HG03520 (cell line): ENCODE measurements around the gene ELOVL4.

Experiments
- ATAC-seq: cut with Tn5 transposase; IDR thresholded peaks from one replicate; pipeline ENCODE4 v1.9.1; 2021; ENCODE audit warnings: mild to moderate bottlenecking, moderate library complexity; ENCODE audit not compliant: unreplicated experiment

ELOVL4 gene

DNA sequence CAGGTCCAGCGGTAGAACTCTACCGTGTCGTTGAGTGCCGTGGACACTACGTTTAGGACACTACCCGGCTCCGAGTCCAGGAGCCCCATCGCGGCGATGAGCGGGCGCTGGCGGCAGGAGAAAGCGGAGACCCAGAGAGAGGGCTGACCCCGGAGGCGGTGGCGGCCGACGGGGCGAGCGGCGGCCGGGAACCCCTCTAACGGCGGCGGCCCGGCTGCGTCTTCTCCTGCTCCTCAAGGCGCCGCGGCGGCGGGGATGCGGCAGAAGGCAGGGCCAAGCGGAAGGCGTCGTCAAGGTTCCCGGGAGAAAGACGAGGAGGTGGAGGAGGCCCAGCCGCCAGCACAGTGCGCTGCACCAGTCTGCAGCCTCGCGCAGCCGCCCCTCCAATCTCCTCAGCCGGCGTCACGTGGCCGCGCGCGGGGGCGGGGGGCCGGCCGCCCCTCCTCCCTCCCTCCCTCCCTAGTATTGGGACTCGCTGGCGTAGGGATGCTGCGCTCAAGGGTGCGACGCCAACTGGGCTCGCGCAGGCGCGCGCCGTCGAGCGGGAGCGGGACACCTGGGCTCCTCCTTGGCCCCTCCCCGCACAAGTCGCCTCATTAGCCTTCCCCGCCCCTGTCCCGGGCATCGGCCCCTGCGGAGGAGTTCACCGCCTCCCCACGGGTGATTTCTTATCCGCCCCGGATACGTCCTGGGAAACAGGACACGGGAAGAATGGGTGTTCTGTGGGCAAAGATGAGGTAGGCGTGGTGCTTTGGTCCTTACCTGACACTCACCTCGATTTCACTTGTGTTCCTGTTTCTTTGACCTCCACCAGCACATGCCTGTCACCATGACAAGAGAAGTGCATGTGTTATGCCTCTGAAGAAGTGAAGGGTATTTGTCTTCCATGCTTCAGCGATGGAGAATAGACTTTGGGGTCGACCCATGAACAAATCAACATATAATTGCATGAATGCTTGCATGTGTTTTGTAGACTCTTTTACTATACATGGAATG is at the start of gene ELOVL4:
ELOVL4 (minus strand) TSS at position 363 of the 996 bp plus-strand sequence; CDS start at position 89, 274 bp downstream.
- peak; percentile 35 for ATAC-seq

DNA sequence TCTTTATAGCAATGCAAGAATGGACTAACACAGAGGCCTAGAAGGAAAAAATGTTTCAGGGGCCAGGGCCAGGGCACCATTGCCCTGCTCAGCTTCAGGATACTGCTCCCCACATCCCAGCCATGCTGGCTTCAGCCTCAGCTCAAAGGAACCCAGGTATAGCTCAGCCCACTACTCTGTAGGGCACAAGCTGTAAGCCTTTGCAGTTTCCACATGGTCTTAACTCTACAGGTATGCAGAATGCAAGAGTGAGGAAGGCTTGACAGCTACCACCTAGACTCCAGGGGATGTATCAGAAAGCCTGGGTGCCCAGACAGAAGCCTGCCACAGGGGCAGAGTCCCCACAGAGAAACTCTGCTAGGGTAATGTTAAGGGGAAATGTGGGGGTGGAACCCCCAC is 46.6 kb upstream of the ELOVL4 start:
- ATAC-seq: no peak

DNA sequence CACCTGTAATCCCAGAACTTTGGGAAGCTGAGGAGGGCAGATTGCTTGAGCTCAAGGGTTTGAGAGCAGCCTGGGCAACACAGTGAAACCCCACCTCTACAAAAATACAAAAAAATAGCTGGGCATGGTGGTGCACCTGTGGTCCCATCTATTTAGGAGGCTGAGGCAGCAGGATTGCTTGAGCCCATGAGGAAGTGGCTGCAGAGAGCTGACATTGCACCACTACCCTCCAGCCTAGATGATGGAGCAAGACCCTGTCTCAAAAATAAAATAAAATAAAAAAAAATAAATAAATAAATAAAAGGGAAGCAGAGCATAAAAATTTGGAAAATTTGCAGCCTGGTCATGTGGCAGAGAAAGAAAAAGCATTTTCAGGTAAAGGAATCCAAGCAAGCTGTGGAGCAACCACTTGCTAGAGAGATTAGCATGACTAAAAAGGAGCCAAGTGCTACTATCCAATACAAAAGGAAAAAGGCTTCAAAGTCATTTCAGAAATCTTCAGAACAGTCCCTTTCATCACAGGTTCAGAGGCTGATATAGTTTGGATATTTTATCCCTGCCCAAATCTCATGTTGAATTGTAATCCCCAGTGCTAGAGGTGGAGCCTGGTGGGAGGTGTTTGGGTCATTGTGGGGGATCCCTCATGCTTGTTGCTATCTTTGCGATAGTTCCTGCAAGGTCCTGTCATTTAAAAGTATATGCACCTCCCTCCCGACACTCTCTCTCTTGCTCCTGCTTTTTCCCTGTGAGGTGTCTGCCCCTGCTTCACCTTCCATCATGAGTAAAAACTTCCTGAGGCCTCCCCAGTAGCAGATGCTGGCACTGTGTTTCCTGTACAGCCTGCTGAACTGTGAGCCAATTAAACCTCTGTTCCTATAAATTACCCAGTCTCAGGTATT is 45.9 kb upstream of the ELOVL4 start:
- ATAC-seq: no peak

DNA sequence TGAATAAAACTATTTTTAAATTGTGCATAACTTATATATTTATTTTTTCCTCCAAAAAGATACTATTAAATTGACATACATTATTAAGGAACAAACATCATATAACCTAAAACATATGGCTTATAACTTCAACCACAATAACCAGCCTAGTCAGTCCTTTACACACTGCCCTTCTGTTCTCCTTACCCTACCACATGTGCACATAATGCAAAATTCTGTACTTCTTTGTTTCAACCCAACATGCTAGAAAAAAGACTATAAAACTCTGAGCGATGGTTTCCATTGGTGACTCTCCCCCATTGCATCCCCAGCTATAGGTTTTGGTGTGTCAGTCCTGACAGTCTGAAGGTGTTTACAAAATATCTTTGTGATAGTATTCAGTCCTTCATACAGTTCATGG is 42.3 kb upstream of the ELOVL4 start:
- no peak for ATAC-seq

DNA sequence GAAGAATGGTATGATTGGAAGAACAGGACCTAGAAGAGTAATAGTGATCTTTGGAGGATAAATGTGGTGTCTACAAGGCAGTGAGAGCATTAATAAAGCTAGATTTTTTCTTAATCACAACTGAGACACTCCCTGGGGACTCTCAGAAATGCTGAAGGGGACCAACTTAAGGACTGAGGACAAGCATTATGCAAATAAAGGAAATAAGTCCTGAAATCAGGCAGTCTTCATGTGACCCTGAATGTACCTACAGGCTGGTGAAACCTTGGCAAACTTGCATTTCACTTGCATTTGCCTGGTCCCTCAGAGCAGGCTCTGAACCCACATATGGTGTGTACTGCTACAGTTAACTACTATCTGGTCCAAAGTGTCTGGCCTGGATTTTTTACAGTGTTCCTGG is 37.8 kb upstream of the ELOVL4 start:
- no peak for ATAC-seq

DNA sequence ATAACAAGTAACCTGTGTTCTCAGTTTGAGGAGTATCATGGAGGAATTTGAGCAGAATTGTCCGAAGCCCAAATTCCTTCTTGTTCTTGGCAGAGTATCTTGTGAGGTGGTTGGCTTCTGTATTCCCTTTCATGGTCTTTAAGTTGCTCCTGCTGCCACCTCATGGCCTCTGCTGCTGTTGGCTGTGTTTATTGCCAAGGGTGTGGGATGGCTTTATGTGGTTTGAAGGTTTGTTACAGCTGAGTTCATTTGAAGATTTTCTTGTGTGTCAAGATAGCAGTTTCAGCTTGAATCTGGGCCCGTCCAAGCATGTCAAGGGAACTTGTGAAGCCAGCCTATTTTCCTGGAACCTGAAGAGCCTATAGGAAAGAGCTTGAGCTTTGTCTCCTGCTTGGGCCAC is 36.9 kb upstream of the ELOVL4 start:
- ATAC-seq: no peak

DNA sequence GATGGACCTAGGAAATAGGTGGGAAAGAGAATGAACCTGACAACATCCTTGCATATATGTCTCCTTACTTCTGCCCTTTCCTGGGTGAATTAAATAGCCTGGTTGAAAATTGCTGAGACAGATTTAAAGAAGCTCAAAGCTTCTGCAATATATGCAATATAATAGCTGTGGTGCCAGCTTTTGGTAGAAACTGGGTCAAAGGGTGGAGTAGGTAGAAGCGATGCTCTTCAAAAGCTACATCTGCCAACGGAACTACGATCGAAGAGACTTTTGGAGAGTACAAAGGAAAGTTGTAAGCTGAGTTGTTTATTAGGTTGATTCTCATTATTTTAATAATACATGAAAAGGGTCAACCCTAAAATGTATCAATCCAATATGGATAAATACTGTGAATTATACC is 34.3 kb upstream of the ELOVL4 start:
- ATAC-seq: no peak

DNA sequence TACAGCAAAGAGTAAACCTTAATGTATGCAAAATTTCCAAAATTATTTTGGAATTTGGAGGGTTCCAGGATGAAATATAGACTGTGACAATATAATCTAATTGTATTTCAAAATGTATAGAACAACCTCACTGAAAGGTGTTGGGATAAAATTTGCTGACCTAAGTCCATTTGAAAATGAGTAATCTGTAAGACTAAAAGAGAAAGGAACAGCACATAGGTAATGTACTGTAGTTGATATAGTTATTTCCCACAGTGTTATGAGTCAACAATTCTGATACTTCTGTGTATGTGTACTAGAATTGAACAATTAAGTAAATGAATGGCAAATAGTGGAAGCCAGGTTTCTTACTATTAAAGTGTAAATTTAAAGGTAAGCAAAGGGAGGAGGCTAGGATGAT is 23.8 kb upstream of the ELOVL4 start:
- no peak for ATAC-seq

DNA sequence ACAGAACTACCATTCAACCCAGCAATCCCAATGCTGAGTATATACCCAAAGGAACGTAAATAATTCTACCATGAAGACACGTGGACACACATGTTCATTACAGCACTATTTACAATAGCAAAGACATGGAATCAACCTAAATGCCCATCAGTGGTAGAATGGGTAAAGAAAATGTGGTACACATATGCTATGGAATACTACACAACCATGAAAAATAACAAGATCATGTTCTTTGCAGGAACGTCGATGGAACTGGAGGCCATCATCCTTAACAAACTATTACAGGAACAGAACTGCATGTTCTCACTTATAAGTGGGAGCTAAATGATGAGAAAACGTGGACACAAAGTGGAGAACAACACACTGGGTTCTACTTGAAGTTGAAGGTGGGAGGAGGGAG is 22.4 kb upstream of the ELOVL4 start:
- ATAC-seq: no peak

DNA sequence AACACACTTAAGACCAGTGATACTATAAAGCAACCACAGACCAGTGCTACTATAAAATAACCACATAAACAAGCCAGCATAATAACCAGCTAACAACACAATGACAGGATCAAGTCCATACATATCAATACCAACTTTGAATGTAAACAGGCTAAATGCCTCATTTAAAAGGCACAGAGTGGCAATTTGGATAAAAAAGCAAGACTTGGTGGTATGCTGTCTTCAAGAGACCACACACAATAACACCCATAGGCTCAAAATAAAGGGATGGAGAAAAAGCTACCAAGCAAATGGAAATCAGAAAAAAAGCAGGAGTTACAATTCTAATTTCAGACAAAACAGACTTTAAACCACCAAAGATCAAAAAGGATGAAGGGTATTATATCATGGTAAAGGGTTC is 19.8 kb upstream of the ELOVL4 start:
- ATAC-seq: no peak

DNA sequence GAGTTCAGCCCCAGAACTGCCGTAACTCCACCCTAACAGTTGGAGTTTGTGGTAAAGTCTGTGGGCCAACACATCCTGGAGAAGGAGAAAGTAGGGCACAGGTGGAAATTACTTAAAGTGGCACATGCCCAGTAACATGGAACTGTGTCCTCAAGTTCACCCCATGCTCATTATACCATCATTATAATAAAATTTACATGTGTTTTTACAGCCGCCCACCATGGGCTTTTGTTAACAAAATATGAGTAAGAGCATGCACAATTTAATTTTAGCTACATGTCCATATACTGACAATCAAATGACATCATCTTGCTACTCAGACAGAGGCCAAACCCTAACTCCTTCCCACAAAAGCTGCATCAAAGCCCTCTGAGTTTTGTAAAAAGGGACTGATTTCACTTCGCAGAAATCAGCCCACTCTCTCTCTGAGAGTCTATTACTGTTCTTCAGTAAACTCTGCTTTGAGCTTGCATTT is 17.3 kb upstream of the ELOVL4 start:
- ATAC-seq: no peak

DNA sequence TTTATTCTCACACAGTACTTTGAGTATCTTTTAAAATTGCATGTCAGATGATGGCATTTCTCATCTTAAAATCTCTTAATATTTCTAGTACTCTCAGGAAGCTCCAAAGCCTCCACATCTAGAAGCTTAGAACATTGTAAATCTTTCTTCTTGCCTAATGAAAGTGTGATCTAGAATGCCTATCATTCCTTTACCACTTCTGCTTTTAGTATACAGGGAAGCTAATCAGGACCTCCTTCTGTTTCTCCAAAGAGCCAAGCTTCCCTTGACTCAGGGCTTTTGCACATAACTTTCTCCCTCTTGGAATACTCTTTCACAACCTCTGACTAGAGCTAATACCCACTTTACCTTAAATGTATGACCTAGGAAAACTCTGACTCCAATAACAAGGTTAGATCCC is 7.5 kb upstream of the ELOVL4 start:
- no peak for ATAC-seq

DNA sequence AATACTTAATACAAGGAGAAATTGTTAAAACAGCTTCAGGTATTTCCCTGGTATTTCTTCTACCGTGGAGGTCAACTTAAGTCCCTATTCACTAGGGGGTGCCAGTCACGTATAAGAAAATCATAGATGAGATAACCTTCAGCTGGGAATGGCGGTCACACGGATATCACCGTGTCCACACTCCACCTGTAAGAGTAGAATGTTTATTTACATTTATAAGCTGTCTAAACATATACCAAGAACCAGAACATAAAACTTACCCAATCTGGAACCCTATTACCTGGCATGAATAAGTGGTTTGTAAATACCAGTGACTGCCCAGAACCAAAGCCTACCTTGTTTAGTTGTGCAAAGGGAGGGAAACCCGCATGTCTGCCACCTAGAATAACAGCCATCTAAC is 1.9 kb upstream of the ELOVL4 start:
- peak; percentile 58 for ATAC-seq

DNA sequence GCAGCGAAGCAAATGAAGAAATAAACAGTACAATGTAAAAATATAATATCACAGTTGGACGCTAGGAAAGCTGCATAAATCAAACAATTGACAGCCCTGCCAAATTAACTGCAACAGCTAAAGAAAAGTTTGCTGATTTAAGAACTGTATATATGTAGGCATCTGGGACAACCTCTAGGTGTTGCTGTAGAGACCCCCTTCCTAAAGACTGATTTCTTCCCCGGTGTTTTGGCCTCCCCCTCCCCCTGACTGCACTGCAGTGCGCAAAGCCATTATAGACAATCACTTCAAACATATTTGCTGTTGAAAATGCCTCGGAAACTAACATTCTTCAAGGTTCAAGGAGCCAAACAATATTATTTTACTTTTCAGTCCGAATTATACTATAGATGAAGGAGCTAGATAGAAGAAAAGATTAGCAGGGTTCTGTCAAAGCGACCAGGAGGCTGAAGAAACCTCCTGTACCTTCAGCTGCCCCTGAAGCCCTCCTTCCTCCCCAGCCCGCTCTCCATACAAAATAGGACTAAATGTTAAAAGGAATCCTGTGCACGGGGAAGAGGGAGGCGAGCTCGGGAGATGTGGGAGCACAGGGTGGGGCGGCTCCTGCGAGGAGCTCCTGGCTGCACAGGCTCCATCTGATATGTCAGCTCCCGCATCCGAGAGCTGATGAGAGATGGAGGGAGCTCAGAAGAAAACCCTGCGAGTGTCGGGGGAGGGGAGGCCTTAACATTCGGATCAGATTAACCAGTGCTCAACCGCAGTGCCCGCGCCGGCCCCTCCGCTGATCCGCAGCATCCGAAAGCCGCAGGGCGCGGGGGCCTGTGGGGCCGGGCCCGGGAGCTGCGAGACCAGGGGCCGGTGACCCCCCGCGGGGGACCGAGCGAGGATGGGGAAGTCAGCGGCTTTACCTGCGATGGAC is 822 bp downstream of the ELOVL4 start:
- peak; percentile 21 for ATAC-seq

DNA sequence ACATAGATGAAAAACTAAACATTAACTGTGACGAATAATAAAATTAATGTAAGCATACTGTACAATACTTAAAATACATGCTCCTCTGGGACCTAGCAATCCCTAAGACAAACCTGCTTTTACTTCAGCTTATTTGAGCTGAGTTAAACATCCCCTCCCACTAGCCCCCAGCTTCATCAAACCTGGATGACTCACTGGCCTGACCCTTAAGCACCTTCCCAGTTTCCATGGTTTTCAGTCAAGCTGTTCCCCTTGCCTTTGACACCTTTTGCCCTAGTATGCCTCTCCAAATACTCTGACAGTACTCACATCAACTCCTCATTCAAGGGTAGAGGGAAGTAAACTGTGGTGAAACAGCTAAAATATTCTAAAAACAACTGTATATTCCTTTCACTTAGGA is 4.2 kb downstream of the ELOVL4 start:
- ATAC-seq: no peak

DNA sequence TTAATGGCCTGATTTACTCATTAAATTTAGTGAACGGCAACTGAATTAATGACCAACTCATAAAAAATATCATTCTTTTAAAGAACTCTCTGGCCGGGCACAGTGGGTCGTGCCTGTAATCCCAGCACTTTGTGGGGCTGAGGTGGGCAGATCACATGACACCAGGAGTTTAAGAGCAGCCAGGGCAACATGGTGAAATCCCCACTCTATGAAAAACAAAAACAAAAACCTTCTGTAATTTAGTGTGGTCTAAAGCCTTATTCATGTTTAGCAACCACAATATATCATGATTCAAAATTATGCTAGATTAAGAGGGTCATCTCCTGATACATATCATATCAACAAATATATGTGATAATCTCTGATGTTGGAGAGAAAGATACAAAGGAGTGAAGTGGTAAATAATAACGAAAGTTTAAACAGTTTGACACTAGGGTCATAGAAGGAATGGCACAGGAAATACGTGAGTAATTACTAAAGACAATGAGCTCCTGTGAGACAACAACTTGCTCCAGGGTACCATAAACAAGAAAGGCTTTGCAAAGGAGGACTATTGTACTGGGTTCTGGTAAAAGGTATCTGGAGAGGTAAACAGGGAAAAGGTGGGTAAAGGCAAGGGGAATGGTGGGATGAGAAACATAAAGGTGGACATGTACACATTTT is 5.7 kb downstream of the ELOVL4 start:
- no peak for ATAC-seq

DNA sequence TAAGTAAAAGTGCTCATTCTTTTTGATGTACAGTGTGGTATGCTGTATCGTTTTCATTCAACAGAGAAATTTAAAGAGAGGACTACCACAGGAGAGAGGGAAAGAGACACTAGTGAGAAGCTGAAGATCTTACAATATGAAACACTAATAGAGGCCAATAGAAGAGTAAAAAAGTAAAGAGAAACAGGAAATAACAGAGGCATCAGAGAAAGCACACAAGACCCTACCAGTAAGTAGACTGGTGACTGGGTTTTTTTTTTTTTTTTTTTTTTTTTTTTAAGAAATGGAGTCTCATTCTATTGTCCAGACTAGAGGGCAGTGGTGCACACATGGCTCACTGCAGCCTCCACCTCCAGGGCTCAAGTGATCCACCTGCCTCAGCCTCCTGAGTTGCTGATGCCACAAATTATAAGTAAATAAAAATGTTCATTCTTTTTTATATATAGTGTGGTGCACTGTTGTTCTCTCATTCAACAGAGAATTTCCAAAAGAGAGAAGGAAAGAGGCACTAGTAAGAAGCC is 18.8 kb downstream of the ELOVL4 start:
- no peak for ATAC-seq

DNA sequence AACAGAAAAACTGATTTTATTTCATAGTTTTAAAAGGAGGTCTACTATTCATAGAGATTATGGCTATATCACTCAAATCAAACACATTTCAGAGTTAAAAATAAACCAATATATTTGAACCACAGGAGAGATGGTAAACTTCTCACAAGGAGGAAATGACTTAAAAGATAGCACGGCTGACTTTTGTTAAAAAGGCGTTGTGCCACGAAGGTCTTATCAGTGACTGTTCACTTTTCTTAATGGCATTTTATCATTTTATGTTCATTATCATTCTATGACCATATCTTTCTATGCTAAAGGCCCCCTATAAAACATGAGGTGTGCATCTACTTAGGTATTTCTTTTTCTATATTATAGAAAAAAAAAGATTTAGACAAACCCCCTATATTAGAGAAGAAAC is 19.6 kb downstream of the ELOVL4 start:
- no peak for ATAC-seq

DNA sequence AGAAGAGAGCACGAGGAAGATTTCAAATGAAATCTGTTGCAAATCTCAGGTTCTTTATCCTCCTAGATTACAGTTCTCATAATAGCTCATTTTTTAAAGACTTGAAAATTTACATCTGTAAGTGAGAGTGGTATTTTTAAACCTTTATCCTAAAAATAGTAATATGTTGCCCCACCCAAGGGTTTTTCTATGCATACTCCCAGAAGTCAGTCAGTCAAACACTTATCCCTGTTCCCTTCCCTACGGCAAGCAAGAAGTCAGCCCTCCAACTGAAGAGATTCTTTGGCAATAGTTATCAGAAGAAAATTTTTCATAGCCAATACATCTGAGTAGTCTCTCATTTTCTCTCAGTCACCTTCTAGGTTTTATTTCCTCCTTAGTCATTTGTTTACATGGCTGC is 24.1 kb downstream of the ELOVL4 start:
- ATAC-seq: no peak

DNA sequence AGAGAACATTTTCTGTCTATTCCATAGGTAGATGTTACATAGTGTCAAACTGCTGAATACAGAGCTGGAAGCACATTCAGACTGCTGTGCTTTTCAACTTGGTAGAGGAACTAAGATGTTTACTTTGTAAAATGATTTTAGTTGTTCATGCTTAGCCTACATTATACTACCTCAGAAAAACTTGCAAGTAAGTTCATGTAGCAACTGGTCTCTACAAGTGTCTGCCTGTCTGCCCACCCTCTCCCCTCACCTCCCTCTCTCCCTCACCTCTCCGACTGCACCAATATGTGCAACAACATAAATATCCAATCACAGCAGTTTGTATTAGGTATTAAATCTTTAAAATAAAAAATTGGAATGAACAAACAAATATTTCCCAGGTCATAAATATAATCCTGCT is 25.3 kb downstream of the ELOVL4 start:
- no peak for ATAC-seq
